NCI-H345 (cell line): ENCODE measurements around the gene PKDCC.

ENCODE experiments used
- DNase-seq: peaks from one replicate; lab custom pipeline; 2025; lab: John Stamatoyannopoulos, UW

Gene PKDCC

DNA sequence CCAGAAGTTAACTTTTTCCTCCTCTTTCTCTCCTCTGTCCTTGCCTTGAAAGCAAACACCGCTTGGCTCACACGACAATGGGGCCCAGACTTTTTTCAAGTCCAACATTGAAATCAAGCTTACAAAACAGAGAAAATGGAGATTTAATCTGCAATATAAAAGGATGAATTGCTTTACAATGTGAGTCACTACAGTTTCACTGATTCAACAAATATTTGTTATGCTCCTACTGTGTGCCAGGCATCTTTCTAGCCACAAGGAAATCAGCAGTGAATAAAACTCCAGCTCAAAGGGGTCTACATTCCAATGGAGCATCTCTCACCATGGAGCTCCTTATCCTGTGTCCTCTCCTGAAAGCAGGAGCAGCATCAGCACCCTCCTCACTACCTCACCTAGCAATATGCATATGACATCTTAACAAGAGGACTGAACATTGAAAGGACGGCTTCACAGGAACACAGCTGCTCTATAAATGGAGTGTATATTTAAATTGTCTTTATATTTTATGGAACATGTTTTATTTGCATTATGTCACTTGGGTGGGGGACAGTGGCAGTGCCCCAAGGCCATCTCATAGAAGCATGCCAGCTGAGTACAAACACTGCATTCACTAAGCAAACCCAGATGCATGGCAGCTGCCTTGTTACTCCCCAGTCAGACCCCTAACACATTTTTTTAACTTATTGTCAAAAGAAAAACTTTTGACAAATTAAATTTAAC lies 39.5 kb downstream of the PKDCC start:
- no peak for DNase-seq

DNA sequence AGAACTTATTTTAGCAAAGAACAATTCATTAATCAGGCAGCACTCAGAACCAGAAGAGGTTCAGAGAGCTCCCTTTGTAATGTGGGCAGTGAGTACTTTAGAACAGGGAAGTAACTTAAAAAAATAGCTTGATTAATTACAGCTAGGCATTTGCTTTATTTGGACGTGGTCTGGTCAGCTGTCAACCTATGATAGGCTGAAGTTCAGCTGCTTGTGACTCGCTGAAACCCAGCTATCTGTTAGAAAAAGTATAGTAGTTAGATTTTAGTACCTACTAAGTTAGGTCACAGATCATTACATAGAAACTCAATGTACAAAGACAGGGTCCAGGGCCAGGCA lies 40.0 kb downstream of the PKDCC start:
- no peak for DNase-seq

- DNase-seq = peak; percentile 34
Observed at GRCh38 chr2:42089340-42089925, 41.6 kb downstream of the PKDCC start.

- no peak for DNase-seq
Observed at GRCh38 chr2:42090216-42090615, 42.4 kb downstream of the PKDCC start.

DNA sequence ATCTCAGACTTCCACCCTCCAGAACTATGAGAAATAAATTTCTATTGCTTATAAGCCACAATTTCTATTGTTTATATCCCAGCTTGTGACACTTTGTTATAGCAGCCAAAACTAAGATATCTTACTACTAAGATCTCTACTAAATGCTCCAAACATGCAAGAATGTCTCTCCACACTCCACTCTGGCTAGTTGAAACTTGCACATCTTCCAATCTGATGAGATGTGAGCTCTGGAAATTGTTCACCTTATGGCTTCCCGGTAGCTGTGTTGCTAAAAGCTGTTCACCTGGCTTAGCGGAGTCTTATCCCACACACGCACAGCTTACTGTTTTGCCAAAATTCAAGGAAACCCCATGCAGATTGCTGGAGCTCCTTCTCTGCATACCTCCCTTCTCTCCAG lies 43.9 kb downstream of the PKDCC start:
- no peak for DNase-seq

DNA sequence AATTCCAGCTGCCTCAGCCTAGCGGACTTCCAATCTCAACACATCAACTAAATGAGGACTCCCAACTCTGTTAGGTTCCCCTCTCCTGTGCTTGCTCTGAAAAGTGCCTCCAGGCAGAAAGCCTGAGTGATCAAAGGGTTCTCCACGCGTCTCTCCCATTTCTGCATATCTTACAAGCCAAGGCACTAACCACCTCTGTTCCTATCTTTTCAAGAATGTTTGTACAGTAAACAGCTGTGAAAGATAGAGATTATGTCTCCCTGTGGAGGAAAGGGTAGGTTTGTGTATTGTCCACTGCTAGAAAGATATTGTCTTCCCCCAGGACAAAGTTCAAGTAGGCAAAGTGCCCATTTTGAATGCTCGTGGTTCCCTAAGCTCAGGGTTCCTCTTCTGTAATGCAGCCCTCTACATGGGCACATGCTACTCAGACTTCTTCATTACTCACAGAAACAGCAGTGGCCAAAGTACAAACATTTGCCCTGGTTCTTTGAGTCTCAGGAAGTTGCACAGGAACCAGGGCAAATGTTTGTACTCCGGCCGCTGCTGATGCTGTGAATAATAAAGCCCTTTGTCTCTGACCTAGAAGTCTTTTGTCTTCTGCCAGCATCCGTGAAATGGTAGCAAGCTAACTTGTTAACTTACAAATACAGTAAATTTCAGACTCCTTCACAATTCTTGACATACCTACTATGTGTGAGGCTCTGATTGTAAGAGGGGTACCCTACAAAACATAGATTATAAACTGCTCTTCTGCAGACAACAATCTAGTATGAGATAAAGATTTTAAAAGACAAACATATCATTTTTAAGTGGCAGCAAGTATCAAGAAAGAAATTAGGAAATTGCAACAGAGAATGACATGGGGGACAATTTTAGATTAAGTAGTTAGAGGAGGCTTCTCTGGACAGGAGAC lies 44.5 kb downstream of the PKDCC start:
- DNase-seq = no peak

DNA sequence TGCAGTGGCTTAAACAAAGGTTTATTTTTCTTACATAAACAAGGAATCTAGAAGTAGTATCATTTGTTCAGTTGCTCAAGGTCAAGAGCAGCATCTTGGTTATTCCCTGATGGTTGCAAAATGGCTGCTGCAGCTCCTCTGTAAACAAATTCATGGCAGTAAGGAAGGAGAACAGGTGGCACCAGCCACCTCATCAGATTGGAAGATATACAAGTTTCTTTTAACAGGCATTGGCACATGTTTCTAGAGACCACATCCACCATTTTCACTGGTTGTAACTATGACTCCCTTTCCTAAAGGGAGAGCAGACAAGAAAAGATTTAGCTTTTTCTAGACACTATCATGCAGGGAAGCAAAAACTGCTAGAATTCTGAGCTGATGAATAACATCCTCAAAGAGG lies 46.3 kb downstream of the PKDCC start:
- DNase-seq = no peak

DNA sequence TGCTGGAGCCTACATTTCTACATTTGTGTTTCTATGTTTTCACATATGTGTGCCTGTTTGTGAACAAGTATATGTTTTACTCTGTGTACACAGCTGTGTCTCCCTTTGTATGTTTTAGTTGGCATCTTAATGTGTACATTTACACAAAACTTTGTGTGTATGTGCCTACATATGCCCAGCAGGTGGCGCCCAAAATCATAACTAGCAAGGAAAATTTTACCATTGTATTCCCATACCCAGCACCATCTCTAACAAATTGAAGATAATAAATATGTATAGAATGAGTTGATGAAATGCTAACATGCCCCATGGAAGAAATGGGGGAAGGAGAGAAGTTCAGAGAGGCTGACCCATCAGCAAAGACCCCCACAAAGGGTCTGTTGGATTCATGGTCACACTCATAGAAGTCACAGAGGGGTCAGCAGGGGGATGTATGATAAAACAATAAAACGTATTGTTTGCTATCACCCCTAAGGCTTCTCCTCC lies 48.1 kb downstream of the PKDCC start:
- peak; percentile 68 for DNase-seq

- DNase-seq = no peak
Observed at GRCh38 chr2:42096869-42097591, 49.2 kb downstream of the PKDCC start.

DNA sequence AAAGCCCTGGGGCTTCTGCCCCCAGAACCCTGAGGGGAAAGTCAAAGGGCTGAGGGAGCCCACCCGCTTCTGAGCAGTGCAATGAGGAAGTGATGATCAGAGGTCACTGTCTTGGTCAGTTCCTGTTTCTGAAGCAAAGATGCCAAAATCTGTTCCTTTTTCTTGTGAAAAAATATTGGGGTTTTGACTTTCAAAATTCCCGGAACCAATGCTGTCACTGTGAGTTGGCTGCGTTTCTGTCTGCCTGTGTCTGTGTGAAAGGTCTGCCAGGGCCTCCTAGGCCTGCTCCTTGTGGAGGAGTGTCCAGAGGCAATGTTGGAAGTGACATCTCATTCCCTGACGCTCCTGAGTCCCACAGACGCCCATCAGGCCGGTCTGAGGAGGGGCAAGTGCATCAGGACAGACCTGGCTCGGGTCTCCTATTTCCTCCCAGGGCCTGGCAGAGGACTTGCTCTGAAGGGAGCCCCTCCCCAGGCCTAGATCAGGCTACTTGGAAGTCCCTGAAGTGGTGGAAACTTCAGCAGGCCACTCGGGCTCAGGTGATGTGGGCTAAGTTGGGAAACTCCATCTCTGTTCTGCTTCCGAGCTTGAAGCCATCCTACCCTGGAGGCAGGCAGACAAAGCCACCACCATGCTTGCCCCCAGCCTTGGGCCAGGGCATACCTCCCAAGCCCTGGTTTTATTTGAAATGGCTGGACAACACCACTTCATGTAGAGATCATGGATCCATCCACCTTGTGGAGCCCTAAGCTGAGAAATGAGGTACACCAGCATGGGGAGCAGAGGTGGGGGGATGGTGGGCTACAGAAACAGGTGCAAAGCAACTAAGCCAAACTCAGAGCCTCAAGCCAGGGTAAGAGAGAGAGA lies 51.0 kb downstream of the PKDCC start:
- no peak for DNase-seq

DNA sequence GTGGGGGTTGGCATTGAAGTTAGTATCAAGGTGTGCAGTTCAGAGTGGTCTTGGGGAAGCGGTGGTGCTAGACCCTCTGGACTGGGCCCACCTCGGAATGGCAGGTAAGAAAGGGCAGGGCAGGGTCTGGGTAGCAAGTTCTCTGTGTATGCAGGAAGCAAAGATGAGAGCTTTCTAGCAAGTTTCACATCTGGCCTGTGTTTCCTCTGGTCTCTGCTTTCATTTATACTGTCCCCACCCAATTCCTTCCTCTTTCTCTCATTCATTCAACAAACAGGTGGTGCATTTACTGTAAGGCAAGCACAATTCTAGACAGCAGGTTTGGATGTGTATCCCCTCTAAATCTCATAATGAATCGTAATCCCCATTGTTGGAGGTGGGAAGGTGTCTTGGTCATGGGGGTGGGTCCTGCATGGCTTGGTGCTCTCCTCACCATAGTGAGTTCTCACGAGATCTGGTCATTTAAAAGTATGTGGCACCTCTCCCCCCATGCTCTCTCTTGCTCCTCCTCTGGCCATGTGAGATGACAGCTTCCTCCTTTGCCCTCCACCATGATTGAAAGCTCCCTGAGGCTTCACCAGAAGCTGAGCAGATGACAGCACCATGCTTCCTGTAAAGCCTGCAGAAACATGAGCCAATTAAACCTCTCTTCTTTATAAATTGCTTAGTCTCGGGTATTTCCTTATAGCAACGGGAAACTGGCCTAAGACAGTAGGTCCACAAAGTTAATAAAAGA lies 51.8 kb downstream of the PKDCC start:
- DNase-seq = no peak

GRCh38 chr2:42100683-42101205 lies 52.9 kb downstream of the PKDCC start:
- DNase-seq = no peak

DNA sequence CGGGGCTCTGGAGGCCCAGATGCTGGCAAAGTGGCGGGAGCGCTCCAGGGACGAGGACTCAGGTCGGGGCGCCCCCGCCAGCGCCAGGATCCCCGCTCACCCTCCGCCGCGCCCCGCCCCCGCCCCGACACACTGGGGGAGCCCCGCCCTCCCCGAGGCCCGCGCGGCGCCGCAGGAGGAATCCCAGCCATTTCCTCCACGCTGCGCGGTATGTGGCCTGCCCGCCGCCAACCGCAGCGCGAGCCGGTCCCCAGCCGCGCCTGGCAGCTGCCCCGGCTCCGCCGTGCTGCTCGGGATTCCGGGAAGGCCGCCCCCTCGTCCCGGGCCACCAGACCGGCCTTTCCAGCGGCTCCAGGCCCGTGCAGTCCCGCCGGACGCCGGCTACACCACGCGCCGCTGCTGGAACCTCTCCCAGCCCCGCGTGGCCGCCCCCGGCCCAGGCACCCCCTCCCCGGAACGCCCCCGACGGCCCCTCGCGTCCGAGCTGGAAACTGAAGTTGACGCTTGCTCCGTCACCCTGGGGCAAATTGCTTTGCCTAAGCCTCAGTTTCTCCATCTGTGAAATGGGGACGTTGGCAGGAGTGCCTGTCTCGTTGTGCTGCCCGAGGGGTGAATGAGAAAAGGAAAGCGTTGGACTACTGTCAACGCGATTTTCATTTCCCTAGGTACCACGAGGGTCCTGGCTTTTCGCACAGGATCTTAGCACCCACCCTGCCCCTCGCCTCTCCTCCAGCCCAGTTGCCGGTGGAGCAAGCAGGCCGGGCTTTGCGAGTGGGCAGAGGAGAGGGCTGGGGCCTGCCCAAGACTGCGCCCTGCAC lies 53.6 kb downstream of the PKDCC start:
- no peak for DNase-seq

GRCh38 chr2:42102024-42102590 lies 54.3 kb downstream of the PKDCC start:
- no peak for DNase-seq

- DNase-seq = no peak
Observed at GRCh38 chr2:42102591-42103450, 55.0 kb downstream of the PKDCC start.

GRCh38 chr2:42103829-42104228 lies 56.0 kb downstream of the PKDCC start:
- DNase-seq = no peak

- no peak for DNase-seq
Observed at GRCh38 chr2:42104621-42105020, 56.8 kb downstream of the PKDCC start.
